ENCODE measurements around the gene CBX1.

DNA sequence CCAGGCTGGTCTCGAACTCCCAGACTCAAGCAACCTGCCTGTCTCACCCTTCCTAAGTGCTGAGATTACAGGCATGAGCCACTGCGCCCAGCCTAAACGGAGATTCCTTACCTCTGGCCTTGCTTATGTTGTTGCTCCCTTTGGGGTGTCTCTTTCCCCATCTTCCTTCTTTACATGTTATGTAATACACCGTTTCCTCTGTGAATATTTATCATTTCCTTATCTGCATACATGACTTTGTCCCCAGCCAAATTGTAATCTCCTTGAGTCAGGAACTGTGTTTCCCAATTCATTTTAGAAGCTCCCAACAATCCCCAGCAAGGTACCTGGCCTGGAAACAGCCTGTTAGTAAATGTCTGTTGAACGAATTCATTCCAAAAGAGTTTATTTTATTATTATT is 79.3 kb downstream of the CBX1 start:
- TF ChIP-seq, protein P1, sequence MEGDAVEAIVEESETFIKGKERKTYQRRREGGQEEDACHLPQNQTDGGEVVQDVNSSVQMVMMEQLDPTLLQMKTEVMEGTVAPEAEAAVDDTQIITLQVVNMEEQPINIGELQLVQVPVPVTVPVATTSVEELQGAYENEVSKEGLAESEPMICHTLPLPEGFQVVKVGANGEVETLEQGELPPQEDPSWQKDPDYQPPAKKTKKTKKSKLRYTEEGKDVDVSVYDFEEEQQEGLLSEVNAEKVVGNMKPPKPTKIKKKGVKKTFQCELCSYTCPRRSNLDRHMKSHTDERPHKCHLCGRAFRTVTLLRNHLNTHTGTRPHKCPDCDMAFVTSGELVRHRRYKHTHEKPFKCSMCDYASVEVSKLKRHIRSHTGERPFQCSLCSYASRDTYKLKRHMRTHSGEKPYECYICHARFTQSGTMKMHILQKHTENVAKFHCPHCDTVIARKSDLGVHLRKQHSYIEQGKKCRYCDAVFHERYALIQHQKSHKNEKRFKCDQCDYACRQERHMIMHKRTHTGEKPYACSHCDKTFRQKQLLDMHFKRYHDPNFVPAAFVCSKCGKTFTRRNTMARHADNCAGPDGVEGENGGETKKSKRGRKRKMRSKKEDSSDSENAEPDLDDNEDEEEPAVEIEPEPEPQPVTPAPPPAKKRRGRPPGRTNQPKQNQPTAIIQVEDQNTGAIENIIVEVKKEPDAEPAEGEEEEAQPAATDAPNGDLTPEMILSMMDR (IDR thresholded peaks at IDR 0.05), result no peak
- no peak for TF ChIP-seq POLR2A (IDR thresholded peaks at IDR 0.05)

All from testis (tissue), 2 donors.